GOT3 (cell line): Measurements from ENCODE around the gene EVX2.

Experiments
- DNase-seq: peaks from one replicate; lab custom pipeline; 2025; ENCODE audit warnings: mixed read lengths; lab: John Stamatoyannopoulos, UW

The EVX2 gene

GRCh38 chr2:176066645-176067588 is 16.8 kb downstream of the EVX2 start:
- no peak for DNase-seq

DNA sequence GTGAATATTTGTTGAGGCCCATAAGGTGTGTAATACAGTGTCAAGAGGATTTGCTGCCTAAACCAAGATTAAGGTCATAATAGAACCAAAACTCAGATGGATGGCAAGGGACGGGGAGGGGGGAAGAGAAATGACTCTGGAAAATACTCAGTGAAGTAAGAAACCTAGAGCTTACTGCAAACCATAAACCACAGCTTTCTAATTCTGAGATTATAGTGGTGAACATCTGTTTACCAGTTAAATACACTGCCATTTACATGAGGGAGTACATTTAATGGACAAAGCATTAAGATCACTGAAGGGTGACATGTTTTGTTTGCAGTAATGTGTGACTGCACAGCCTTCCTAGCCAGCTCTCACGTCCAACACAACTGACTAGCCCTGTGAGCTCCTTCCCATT is 19.8 kb downstream of the EVX2 start:
- DNase-seq: no peak

DNA sequence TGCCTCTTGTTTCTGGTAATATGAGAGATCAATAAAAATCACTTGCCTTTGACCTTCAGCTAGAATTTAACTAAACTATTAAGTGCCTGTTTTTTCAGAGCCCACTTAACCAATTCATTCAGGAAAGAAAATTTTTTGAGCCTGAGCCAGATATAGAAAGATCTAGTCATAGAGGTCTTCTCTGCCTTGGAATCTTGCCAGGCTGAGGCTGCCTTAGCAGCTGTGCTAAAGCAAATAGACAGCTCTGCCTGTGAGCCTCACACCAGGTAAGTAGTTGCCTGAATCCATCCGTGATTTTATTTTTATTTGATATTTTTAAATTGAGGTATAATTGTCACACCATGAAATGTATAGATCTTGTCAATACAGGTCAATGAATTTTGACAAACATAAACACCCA is 27.4 kb downstream of the EVX2 start:
- no peak for DNase-seq

DNA sequence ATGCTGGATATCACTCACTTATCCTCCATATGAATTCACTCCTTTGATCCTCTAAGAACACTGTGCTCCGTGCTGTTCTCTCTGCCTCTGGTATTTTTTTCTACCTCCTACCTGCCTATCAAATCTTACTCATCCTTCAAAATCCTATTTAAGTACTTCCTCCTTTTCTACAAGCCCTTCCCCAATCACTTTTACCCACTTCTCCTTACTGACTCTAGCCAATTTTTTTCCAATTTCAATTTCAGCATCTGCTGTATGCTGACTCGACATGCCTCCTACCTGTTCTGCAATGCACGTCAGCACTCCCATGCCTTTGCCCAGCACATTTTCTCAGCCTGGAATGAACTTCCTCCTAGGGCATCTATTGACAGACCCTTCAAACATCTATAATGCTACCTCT is 44.4 kb downstream of the EVX2 start:
- no peak for DNase-seq

DNA sequence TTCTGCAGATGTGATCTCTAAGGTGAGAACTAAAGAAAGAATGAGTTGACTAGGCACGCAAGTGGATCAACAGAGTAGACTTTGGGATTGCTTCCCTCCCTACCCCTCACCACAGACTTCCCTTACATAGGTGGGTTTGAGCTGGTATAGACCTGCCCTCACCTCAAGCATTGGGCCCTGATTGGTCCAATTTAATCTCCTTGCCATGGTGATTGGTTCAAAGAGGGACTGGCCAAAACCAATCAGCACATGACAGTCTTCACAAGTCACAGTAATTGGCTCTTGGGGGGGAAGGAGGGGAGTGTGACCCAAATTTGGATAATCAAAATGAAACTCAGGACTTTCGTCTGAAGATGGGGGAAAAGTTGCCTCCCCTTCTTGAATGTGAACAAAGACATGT is 45.1 kb downstream of the EVX2 start:
- DNase-seq: no peak

DNA sequence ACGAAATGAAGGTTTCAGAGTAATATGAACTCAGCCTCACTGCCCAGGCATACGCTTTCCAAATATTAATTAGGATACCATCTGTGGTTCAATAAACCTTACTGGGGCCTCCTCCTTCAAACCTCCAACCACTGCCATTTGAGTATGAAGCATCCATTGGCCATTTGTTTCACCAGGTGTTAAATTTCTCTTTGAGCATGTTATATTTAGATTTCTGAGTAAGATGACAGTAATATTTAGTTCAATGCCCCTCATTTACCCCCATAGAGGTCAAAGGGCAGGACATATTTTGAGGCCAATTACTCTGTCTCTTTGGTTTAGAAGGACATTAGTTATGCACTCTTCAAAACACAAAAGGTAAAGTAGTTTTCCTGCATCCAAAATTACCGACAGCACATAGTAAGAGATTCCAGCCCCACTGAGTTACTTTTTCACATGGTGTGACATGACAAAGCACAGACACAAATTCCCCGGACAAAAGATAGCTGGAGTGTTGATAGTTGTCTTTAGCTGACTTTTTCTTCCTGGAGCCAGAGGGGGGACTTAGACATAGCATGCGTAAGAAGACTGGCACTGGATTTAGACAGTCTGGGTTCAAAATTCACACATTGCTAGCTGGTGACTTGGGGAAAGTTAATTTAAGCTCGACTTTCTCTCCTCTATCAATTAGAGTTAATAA is 48.6 kb downstream of the EVX2 start:
- no peak for DNase-seq

GRCh38 chr2:176027806-176028205 is 56.0 kb downstream of the EVX2 start:
- DNase-seq: no peak
